ENCODE data around the gene SYNE2.

SYNE2 gene

DNA sequence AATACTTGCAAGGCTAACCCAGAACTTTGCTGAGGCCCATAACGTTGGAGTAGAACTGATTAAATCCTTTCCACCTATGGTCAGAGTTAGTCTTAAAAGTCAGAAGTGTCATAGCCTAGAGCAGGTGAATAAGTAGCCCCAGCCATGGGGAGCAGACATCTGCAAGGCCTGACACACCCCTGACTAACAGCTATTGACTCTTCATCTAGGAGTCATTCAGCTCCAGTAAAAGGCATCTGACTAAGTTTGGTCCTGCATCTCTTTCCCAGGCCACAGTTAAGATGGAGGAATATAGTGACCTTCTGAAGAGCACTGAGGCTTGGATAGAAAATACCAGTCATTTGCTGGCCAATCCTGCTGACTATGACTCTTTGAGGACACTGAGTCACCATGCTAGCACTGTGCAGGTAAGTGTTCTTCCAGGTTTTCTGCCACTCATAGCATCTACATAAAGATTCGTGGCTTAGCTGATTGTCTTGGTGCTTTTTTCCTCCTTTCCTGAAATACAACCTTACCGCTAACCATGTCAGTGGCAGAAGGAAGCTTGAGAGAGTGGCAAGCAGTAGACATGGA is 228.5 kb downstream of the SYNE2 start:
- no peak for DNase-seq (ENCODE audit: low read depth in 1 of 2, low spot score in 1 of 2)
- peaks cover 2% of the 10 kb centered on the region for H3K27me3 ChIP-seq (ENCODE audit: insufficient read depth, poor library complexity, severe bottlenecking)
- H3K27ac ChIP-seq (replicated peaks): no peak overlapping the region
- no peak for TF ChIP-seq SPI1 (IDR thresholded peaks at IDR 0.05; ENCODE audit: borderline replicate concordance, low read depth)
- TF ChIP-seq, protein P1, sequence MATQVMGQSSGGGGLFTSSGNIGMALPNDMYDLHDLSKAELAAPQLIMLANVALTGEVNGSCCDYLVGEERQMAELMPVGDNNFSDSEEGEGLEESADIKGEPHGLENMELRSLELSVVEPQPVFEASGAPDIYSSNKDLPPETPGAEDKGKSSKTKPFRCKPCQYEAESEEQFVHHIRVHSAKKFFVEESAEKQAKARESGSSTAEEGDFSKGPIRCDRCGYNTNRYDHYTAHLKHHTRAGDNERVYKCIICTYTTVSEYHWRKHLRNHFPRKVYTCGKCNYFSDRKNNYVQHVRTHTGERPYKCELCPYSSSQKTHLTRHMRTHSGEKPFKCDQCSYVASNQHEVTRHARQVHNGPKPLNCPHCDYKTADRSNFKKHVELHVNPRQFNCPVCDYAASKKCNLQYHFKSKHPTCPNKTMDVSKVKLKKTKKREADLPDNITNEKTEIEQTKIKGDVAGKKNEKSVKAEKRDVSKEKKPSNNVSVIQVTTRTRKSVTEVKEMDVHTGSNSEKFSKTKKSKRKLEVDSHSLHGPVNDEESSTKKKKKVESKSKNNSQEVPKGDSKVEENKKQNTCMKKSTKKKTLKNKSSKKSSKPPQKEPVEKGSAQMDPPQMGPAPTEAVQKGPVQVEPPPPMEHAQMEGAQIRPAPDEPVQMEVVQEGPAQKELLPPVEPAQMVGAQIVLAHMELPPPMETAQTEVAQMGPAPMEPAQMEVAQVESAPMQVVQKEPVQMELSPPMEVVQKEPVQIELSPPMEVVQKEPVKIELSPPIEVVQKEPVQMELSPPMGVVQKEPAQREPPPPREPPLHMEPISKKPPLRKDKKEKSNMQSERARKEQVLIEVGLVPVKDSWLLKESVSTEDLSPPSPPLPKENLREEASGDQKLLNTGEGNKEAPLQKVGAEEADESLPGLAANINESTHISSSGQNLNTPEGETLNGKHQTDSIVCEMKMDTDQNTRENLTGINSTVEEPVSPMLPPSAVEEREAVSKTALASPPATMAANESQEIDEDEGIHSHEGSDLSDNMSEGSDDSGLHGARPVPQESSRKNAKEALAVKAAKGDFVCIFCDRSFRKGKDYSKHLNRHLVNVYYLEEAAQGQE (IDR thresholded peaks at IDR 0.05; ENCODE audit: insufficient replicate concordance, low read depth): no peak
- TF ChIP-seq GABPA (IDR thresholded peaks at IDR 0.05; ENCODE audit: low read depth): no peak
- no peak for TF ChIP-seq POLR2AphosphoS5 (IDR thresholded peaks at IDR 0.05; ENCODE audit: low read depth)
- TF ChIP-seq, protein P2, sequence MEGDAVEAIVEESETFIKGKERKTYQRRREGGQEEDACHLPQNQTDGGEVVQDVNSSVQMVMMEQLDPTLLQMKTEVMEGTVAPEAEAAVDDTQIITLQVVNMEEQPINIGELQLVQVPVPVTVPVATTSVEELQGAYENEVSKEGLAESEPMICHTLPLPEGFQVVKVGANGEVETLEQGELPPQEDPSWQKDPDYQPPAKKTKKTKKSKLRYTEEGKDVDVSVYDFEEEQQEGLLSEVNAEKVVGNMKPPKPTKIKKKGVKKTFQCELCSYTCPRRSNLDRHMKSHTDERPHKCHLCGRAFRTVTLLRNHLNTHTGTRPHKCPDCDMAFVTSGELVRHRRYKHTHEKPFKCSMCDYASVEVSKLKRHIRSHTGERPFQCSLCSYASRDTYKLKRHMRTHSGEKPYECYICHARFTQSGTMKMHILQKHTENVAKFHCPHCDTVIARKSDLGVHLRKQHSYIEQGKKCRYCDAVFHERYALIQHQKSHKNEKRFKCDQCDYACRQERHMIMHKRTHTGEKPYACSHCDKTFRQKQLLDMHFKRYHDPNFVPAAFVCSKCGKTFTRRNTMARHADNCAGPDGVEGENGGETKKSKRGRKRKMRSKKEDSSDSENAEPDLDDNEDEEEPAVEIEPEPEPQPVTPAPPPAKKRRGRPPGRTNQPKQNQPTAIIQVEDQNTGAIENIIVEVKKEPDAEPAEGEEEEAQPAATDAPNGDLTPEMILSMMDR (IDR thresholded peaks at IDR 0.05; ENCODE audit: insufficient read depth, low read length): no peak
- H3K4me3 ChIP-seq (replicated peaks; ENCODE audit: insufficient read depth, low read length): no peak overlapping the region

DNA sequence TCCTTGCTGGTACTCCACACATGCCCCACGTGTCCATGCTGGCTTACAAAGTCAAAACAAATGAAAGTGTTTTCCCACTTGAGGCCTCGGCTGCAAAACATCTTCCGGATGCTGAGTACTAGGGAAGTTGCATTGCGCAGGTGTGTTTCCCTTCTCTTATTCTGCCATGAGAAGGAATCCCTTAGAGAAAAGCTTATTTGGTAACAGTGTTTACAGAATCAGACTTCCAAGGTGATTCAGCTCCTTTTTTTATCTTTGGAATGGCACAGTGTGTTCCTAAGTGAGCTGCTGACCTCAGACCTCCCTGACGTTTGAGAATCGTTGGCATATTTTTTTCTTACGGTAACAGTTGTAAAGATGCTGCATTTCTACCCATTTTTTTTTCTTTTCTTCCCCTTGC is 230.0 kb downstream of the SYNE2 start:
- DNase-seq (ENCODE audit: low read depth in 1 of 2, low spot score in 1 of 2): no peak

DNA sequence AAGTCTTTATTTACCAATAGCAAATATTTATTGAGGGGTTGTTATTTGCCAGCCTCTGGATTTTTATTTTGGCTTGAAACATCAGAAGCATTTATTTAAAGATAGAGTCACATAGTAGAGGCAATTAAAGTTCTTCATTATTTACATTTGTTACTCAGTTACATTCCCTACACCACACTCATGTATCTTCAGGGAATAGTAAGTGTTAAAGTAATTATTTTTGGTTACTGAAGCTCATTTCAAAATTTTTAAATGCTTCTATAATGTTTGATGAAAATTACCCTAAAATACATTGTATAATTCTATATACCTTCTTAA is 235.8 kb downstream of the SYNE2 start:
- Histone ChIP-seq H3K27me3 (ENCODE audit: insufficient read depth, poor library complexity, severe bottlenecking) (peaks cover 4% of the 10 kb centered on the region), H3K4me3 (replicated peaks; ENCODE audit: insufficient read depth, low read length) (no peak overlapping the region), H3K27ac (replicated peaks) (no peak overlapping the region)
- DNase-seq (ENCODE audit: low read depth in 1 of 2, low spot score in 1 of 2): no peak
- TF ChIP-seq, protein P1 (IDR thresholded peaks at IDR 0.05; ENCODE audit: insufficient replicate concordance, low read depth): no peak
- no peak for TF ChIP-seq GABPA (IDR thresholded peaks at IDR 0.05; ENCODE audit: low read depth)
- TF ChIP-seq SPI1 (IDR thresholded peaks at IDR 0.05; ENCODE audit: borderline replicate concordance, low read depth): no peak
- TF ChIP-seq POLR2AphosphoS5 (IDR thresholded peaks at IDR 0.05; ENCODE audit: low read depth): no peak
- TF ChIP-seq, protein P2 (IDR thresholded peaks at IDR 0.05; ENCODE audit: insufficient read depth, low read length): no peak

More for the DNA sequence above, 230.0 kb downstream of the SYNE2 start:
- Histone ChIP-seq H3K4me3 (replicated peaks; ENCODE audit: insufficient read depth, low read length) (no peak overlapping the region), H3K27me3 (ENCODE audit: insufficient read depth, poor library complexity, severe bottlenecking) (peaks cover 2% of the 10 kb centered on the region), H3K27ac (replicated peaks) (no peak overlapping the region)
- TF ChIP-seq GABPA (IDR thresholded peaks at IDR 0.05; ENCODE audit: low read depth): no peak
- TF ChIP-seq, protein P2 (IDR thresholded peaks at IDR 0.05; ENCODE audit: insufficient read depth, low read length): no peak
- TF ChIP-seq, protein P1 (IDR thresholded peaks at IDR 0.05; ENCODE audit: insufficient replicate concordance, low read depth): no peak
- TF ChIP-seq POLR2AphosphoS5 (IDR thresholded peaks at IDR 0.05; ENCODE audit: low read depth): no peak
- TF ChIP-seq SPI1 (IDR thresholded peaks at IDR 0.05; ENCODE audit: borderline replicate concordance, low read depth): no peak

All from HL-60 (cell line).